Skeletal muscle cell (primary cell): Measurements from ENCODE around the gene CEBPB.

ENCODE experiments used
- DNase-seq: peaks from one replicate; pipeline ENCODE4 v3.0.0-alpha.2; 2010; ENCODE audit warnings: low read depth
- H3K4me3 ChIP-seq: 2 replicates; pipeline ENCODE4 v1.5.1; 2011; ENCODE audit warnings: low read depth, mild to moderate bottlenecking, control low read depth, low read length, moderate library complexity

CEBPB gene

DNA sequence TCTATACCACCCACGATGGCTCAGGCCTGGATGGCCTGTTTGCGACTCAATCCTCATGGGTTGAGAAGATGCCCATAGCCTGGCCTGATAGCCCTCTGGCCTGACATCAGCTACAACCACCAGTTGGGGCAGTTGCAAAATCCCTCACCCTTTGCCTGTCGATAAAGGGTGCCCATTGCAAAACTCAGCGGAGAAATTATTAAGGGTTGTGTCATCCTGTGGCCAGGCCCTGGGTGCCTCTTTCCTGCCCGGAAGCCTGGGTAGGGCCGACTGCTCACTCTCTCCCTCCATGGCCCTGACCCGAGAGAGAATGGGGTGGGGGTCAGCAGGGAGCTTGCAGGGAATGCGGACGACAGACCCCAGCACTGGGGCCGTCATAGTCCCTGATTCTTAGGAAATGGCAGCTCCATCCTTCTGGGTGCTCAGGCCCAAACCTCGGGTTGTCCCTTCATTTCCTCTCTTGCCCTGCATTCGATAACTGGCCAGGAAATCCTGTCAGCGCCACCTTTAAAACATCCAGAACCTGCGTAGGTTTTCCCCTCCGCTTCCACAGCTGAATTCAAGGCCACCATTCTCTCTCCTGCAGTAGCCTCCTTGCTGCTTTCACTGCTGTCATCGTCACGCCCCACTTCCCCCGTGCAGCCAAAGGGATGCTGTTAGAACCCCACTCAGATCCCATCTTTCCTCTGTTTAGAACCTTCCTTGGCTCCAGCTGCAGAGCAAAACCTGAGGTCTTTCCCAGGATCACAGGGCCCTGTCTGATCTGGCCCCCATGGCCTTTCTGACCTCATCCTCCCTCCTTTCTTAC, 31.1 kb downstream of the CEBPB start:
- DNase-seq = no peak
- no peak overlapping the region for H3K4me3 ChIP-seq

DNA sequence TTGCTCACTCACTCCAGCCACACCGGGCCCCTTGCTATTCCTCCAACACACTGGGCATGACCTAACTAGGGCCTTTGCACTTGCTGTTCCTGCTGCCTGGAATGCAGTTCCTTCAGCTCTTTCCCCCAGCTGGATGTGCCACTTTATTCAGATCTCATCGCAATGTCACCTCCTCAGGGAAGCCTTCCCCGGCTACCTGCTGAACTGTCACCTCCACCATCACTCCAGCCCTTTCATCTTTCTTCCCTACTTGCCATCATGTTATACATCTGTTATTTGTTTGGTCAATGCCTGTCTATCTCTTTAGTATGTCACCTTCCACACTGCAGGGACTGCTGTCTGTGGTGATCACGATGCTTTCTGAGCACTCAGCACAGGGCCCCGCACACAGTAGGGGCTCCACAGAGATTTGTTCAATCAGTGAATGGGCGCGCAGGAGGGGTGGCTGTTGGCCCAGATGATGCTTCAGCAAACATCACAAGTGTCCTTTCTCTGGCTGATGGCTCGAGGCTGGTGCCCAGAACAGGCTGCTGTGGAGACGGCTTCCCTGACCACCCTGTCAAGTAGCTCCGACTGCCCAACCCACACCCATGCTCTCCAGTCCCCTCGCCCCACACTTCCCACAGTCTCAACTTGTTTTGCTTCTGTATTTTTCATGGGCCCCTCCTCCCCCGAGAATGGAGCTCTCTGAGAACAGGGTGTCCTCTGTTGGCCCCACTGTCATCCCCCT, 31.8 kb downstream of the CEBPB start:
- no peak overlapping the region for H3K4me3 ChIP-seq
- no peak for DNase-seq

DNA sequence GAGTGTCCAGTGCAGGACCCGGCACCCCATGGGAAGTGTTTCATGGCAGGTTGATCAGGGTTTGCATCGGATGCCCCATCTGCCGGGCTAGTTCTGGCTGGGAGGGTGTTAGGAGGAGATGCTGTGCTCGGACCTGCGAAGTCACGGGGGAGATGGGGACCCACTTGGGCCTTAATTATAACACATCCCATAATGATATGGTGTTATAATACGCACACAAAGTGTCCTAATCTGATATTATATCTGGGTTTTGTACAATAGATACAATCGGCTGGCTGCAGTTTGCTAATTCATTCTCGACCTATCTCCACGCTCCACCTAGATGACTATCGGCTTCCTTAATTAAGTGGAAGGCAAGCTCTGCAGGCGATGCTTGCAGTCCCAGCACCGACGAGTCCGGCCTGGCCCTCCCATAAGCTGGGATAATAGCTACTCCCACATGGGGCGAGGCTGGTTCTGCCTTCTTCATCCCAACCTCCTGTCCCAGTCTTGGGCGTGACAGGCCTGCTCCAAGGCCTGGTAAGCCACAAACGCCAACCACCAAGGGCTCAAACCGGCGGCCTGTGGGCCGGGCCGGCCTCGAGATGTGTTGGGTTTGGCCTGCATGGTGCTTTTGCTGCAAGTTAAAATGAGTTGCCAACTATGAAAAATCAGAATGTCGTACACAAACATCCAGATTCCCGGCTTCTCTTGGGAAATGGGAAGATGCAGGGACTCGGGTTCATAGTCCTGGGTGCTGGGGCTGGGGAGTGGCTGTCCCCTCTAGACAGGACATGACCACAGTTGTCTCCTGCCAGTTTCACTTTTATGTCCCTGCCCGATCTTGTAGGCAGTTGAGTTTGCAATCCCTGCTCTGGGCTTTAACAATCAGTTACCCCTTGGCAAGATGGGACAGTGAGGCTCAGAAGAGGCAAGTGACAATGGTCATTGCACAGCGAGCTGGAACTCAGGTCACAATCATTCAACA, 32.7 kb downstream of the CEBPB start:
- H3K4me3 ChIP-seq = no peak overlapping the region
- no peak for DNase-seq

DNA sequence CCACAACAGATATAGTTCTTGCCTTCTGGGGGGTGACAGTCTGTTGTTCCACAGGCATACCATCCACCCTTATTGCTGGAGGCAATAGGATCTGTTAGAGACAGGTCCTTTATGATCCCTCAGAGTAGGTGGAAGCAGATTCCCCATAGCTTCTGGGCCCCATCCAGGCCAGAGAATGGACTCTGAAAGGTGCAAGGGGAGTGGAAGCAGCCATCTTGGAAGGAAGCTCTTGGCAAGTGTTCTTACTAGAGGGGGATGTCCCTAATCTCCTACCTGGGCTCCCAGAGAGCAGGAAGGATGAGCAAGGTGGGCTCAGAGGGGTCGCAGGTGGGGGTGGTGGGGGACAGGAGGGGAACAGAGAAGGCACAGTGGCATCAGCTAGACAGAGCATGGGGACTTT, 33.4 kb downstream of the CEBPB start:
- no peak overlapping the region for H3K4me3 ChIP-seq
- DNase-seq = no peak

DNA sequence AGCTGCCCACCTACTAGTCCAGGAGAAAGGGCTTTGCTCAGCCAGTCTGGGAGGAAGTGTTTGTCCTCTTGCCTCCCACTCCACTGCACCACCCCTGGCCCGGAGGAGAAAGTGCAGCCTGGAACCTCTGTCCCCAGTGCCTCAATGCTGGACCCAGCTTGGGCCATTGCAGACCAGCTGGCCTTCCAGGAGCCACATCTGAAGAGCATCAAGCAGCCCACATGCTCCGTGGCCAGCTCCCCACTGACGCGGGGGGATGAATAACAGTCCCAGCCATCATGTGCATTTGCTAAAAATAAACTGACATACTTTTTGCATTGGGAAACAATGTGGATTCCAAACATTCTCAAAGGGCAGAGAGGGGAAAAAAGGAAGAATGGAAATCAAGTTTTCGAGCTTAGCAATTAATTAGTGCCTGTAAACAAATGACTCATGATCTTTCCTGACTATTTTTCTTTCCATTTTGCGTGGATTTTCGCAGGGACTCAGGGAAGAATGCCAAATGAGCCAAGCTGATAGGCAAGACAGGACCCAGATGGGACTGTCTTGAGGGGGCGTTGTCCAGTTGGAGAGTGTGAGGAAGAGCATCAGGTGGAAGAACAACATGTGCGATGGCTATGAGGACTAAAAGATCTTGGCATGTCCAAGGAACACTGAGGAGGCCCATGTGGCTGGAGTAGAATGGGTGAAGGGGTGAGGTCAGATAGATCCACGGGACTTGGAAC, 34.1 kb downstream of the CEBPB start:
- H3K4me3 ChIP-seq = no peak overlapping the region
- DNase-seq = peak; percentile 53

DNA sequence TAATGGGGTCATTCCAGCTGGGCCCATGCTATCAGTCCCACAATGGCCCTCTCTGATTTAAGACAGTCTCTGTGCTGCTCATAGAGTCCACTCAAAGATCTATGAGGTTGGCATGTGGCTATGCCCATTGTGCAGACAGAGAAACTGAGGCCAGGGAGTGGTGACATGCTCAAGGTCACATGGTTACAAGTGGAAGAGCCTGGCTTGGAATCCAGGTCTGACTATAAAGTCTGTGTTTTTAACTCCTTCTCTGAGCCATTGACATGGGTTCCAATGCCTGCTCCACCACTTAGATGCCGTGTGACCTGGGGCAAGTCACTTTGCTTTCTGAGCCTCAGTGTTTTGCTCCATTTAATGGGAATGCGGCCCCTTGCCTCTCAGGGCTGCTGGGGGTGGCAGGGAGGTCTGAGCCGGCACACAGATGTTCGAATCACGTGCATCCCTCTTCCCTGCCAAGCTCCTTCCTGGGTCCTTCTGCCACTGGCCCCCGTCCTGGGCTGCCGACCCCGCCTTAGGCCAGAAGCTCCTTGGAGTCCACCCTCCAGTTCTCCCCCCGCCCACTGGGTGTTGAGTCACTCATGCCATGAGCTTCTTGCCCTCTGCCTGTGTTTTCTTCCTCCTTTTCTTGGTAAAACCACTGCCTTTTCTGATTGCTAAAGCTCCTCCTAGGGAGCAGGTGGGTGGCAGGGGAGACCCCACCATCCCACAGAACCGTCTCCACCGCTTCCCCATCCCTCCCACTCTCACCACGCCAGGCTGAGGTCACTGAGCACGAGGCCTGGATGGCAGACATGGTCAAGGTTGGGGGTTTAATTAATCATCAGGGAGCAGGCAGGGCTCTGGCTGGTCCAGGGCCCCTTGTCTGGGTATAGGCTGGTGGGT, 35.7 kb downstream of the CEBPB start:
- H3K4me3 ChIP-seq = no peak overlapping the region
- no peak for DNase-seq

DNA sequence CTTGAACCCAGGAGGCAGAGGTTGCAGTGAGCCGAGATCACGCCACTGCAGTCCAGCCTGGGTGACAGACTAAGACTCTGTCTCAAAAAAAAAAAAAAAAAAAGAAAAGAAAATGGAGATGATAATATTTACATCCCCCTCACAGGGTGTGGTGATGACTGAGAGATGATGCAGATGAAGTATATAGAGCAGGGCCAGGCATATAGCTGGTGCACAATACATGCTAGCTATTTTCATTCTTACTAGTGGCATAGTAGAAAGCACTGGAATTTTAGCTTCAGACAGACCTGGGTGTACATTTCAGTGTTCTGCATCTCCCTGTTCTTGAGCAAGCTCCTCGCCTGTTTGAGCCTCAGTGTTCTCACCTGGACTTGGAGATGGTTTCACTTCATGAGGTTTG, 36.9 kb downstream of the CEBPB start:
- DNase-seq = no peak
- no peak overlapping the region for H3K4me3 ChIP-seq

DNA sequence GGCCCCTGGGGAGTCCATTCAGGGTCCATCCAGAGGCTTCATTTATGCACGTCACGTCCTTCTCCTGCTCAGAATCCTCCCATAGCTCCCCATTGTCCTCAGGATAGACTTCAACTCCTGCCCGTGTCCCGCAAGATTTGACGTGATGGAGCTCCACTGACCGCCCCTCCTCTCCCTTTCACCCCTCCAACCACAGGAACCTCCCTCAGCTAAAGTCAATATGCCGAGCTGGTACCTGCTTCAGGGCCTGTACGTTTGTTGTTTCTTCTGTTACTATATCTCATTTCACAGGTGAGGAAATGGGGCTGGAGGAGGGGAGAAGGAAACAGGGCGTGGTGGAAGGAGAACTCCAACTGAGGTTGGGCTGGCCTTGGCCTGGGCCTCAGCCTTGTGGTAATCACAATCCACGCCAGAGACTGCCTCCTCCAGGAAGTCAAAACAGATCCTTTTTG, 38.6 kb downstream of the CEBPB start:
- no peak overlapping the region for H3K4me3 ChIP-seq
- no peak for DNase-seq

DNA sequence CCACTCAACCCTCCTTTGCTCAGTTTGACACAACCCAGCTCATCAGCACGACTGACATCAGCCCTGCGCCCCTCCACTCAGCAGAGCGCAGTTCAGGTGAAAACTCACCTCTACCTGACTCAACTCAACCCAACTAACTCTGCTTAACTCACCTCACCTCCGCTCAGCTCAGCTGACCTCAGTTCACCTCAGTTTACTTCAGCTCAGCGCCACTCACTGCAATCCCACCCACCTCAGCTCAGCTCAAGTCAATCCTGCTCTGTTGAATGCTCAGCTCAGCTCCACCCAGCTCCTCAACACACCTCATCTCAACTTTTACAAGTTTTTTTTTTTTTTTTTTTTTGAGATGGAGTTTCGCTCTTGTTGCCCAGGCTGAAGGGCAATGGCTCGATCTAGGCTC, 39.6 kb downstream of the CEBPB start:
- no peak for DNase-seq
- H3K4me3 ChIP-seq = no peak overlapping the region

DNA sequence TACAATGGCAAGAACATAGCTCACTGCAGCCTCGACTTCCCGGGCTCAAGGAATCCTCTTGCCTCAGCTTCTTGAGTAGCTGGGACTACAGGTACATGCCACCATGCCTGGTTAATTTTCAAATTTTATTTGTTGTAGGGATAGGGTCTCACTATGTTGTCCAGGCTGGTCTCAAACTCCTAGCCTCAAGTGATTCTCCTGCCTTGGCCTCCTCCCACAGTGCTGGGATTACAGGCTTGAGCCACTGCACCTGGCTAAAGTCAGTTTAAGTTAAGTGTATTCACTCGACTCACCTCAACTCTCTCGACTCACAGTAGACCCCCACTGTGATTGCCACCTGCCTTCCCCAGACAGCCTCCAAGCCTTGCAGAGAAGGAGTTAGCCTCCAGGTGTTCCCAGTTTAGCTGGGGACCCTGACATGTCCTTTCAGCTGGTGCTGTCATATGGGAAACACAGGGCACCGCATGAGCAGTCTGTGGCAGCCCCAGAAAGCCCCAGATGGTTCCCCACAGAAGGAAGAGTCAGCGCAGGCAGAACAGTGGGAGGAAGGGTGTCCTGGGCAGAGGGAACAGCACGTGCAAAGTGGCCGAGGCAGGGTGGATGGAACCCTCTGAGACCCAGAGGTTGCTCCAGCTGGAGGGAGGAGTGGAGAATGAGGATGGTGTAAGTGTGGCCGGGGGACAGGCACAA, 40.4 kb downstream of the CEBPB start:
- DNase-seq = no peak
- H3K4me3 ChIP-seq = no peak overlapping the region

DNA sequence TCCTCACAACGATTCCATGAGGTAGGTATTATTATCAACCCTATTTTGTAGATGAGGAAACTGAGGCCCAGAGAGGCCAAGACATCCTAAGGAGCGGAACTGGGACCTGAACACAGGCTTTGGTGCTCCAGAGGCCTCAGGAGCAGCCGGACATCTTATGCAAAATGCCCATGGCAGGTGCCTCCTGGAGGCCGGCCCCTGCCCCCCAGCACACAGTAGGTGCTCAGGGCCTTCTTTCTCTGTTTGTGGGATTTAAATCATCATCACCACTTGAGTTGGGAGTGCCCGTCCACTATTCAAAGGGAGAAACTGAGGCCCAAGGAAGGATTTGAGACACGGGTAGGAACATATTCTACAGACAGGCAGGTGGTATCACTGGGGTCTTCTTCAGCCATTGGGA, 41.2 kb downstream of the CEBPB start:
- no peak overlapping the region for H3K4me3 ChIP-seq
- no peak for DNase-seq

DNA sequence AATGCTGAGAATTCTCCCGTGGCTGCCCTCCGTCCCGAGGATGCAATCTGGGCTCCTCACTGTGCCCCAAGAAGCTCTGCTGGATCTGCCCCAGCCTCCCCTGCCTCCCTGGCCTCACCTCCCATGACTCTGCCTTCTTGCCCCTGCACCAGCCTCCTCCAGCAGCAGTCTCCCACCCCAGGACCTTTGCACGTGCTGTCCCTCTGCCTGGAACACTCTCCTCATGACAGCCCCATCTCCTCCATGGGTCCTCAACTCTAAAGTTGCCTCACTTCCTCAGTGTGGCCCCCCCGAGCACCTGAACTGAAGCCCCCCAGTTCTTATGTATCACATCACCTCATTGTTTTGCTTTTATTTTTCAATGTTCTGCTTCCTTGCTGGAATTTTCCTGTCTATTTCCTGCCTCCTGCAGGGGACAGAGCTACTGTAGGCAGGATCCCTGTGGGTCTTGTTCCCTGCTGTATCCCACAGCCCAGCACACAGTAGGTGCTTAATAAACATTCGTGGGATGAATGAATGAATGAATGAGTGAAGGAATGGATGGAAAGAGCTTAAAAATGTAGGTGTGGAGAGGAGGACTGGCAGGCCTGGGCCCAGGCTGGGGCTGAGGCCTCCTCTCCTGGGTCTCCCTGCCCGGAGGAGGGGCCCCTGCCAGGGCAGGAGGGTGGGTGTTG, 42.2 kb downstream of the CEBPB start:
- no peak overlapping the region for H3K4me3 ChIP-seq
- DNase-seq = no peak

DNA sequence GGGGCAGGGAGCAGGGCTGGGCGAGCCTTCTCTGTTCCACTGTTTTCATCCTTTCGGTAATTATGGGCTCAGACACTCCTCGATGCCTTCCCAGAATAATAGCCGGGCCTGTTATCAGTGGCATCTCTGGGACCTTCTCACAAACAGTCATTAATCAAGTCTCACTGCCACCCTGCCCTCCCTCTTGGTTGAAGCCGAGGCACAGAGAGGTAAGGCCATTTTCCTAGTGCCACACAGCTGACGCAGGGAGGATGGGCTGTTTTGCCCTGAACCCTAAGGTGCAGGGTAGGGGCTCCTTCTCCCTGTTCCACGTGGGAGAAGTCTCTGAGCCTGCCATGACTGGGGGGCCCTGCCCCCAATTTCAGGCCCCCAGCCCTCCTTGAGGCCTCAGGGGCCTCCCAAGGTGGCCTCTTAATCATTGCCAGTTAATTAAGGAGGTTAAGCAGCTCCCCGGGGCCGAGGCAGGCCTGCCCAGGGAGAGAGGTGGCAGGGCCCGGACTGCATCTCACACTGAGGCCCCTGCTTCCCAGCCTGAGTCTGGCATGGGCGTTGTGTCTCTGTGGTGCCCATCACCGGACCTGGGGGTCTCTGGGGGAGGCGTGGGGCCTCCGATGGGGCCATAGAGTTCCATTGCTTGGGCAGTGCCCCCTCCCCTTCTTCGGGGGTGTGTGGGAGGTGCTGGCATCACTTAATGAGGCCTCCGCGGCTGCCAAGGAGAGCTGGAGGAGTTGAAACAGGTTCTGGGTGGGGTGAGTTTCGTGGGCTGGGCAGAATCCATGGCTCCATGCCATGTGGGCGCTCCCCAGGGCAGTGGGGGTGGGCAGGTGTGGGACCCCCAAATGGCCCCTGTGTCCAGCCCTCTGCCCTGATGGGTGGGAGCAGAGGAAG, 42.9 kb downstream of the CEBPB start:
- no peak for DNase-seq
- no peak overlapping the region for H3K4me3 ChIP-seq

DNA sequence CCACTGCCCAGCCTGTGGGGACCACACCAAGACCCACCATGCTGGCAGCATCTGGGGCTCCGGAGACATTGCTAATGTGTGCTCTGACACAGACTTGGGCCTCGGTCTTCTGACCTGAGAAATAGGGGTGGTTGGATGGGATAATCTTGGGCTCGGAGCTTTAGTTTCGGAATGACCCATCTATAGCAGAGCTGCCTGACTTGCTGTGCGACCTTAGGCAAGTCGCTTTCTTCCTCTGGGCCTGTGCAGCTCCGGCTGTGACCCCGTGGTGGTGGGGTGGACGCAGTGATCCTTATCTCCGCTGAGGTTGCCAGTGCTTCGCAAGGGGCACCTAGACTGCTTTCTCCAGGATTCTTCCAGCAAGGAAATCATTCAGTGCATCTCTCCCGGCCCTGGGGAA, 43.7 kb downstream of the CEBPB start:
- no peak for DNase-seq
- no peak overlapping the region for H3K4me3 ChIP-seq

DNA sequence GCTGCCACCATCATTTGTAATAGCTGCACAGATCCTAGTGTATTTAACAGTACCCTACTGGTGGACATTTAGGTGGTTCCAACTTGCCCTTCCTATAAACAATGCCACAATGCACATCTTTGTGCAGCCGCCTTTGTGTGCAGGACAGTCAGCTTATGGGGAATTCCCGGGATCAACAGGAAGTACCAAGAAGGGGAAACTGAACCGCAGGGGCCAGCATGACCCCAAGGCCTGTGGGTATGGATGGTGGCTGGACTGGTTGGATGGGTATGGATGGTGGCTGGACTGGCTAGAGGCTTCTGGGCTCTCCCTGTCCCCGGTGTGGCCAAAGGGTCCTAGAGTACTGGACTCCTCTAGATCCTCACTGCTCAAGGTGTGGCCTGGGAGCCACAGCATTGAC, 46.7 kb downstream of the CEBPB start:
- H3K4me3 ChIP-seq = no peak overlapping the region

DNA sequence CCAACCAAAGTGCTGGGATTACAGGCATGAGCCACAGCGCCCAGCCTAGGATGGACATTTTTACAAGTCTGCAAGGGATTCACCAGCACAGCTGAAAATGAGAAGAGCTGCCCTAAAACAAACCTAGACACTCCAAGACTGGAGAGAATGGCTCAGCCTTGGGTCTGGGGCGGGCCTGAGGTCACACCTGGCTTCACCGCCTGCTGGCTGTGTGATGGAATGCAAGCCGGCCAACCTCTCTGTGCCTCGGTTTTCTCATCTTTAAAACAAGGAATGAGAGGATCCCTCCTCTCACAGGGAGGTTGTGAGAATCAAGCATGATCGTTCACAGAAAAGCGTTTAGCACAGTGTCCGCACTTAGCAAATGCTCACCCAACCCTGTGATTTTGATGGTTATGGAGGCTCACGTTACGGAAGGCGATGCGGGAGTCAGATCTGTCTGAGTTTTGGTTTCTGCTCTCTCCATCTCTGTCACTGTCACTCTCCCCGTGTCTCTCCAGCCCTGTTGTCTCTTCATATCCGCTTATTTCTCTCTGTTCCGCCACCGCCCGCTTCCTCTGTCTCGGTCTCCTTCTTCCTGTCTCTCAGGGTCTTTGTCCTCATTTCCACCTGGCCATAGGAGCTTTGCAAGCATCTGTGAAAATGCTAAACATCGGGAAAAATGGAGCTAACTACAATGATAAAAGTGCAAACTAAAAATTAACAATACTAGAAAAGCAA, 47.6 kb downstream of the CEBPB start:
- no peak overlapping the region for H3K4me3 ChIP-seq
- no peak for DNase-seq

More for the DNA sequence above, 46.7 kb downstream of the CEBPB start:
- DNase-seq = no peak
